NCI-H2171 treated with DMSO at 0.1 percent for 48 hours (cell line): ENCODE measurements around the gene INPP5B.
"Not testable (repeated sequence)": the region's sequence is repeated elsewhere in the genome, so short reads cannot be mapped to it uniquely, and the experiment has no call there.

ENCODE experiments used
- DNase-seq: peaks from one replicate; lab custom pipeline; 2025; lab: John Stamatoyannopoulos, UW

INPP5B gene

DNA sequence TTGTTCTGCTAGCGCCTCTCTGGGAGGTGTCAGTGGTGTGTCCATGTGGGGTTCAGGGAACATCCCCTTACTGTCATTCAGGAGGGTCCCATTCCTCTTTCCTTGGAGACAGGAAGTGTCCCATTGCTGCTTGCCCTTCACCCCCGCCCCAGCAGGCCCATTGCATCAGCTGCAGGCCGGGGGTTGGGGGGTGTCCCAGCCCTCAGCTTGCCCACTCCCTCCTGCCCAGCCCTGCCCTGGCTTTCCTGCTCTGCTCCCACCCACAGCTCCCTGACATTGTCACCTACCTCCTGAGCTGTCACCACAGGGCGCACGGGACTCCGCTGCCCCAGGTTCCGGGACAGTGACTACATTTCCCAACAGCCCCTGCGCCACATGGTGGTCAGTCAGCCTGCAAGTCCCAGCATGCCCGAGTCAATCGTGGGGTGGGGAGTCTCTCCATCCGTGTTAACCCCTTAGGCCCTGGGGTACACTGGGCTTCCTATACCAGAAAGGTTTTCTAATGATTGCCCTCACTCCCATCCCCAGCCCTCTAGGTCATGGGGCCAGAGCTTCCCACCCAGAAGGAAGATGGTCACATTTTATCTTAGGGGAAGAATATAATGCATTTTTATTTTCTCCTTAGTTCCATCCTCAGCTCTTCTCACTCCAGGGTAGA lies at the start of gene INPP5B:
INPP5B (minus strand) TSS at position 351 of the 658 bp plus-strand sequence. CDS start 745 bp downstream, outside the sequence.
- DNase-seq: no peak

DNA sequence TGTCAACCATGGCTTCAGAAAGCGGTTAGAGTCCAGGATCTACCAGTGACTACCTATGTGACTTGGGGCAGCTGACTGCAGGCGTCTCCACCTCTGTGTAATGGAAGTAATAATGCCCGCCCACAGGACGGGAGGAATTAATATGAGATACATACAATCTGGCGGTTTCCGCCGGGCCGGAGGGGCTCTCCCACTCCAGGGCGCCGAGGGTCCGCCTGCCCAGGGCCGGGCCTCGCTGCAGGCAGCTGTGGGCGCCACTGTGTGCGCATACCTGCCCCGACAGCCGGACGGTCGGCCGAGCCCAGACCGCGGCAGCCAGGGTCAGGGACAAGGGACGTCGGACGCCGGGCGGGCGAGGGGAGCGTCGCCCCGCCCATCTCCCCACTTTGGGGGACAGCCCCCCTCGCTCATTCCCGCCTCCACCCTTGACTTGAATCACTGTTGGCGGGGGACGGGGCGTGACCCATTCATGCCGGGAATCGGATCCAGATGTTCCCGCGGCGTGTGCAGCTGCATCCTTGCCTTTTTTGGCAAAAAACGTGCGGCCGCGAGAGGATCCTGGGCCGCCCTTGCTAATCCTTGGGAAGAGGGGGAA lies 49.0 kb upstream of the INPP5B start:
- DNase-seq: peak; percentile 69

DNA sequence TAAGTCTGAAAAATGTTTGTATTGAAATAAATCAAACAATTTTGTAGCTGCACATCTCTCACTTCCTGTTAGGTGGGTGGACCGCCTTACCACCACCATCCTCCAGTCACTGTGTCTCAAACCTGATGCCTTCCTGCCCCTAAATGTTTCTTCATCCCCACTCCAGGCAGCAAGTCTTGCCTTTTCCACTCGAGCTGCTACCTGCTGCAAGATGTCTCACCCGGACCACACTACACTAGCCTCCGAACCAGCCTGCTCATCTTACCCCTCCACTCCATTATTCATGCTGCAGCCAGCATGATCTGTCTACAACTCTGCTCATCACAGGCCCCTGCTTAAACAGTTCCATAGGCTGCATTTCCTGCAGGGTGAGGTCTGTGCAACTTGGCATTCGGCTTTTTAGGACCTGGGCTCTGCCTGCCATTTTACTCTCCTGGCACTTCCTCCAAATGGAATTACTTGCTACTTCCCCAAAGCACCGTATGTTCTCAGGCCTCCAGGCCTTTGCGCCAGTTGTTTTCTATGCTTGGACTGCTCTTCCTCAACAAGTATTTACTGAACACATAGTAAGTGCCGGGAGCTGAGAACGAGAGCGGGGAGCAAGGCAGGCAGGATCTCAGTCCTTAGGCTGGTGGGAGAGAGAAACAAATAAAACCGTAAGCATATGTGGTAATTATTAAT lies 48.2 kb upstream of the INPP5B start:
- no peak for DNase-seq

DNA sequence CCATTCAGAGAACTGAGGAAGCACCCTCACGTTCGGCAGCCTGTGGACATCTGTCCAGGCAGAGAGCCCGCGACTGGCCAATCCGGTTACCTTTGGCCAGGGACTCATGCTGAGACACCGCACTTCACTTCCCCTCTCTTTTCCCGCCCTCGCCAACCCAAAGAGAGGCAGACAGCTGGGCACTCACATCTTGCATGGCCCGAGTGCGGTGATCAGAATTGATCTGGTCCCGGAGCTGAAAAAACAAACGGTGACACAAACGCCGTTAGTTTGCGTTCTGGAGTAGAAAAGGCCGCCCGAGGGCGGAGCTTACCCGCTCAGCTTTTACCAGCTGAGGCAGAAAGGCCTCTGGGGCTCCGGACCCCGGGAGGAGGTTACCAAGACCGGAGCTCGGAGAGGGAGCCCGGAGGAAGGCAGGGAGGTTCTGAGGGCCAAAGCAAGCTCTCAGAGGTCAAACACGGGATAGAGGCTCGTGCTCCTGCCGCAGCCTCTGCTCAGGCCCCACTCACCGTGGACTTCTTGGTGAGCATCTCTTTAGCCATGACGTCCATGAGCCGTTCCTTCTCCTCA lies 42.6 kb upstream of the INPP5B start:
- DNase-seq: no peak

DNA sequence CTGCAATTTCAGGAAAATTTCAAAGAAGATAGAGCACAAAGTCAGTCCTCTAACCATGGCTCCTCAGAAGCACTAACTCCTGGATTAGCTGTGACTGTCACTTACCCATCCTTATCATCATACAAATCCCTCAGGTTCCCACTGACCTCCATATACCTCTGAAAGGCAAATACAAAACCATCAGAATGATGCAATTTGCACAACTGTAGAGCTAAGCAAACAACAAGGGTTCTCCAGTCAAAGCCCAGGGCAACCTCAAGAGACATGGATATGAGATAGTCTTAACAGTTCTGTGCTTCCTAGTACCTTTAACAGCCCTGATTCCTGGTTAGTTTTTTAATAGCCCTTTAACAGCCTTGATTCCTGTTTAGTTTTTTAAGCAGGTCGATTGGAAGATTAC lies 40.8 kb upstream of the INPP5B start:
- no peak for DNase-seq

DNA sequence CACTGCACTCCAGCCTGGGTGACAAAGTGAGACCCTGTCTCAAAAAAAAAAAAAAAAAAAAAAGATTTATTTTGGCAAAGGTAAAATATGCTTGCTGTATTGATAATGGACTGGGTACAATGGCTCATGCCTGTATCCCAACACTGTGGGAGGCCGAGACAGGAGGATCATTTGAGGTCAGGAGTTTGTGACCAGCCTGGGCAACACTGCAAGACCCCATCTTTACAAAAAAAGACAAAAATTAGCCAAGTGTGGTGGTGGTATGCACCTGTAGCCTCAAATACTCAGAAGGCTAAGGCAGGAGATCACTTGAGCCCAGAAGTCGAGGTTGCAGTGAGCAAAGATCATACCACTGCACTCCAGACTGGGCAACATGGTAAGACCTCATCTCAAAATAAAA lies 36.7 kb upstream of the INPP5B start:
- no peak for DNase-seq

DNA sequence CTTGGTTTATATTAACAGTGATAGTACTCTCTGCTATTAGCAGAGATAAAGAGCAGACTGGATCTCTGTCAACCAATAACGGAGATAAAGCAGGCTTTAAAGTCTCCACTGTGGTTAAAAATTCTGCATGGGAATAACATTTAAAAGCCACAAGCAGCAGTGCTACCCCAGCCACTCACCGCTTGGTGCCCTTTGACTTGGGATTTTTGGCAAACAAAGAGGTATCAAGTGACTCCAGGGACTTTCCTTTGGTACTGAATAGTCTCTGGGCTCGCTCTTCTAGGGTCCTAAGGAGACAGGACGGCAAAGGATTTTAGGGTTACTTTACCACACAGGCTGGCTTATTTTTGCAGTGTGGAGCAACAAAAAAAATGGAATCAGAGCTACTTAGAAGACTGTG lies 31.7 kb upstream of the INPP5B start:
- no peak for DNase-seq

DNA sequence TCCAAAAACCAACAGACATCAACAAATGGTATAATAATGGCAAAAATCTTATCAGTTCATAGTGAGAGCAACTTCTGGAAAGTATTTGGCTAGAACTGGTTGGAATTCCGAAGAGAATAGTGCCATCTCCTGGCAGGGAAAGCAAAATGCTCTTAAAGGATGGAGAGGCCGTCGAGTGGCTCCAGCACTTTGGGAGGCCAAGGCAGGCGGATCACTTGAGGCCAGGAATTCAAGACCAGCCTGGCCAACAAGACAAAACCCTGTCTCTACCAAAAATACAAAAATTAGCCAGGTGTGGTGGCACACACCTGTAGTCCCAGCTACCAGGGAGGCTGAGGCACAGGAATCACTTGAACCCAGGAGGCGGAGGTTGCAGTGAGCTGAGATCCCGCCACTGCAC lies 28.2 kb upstream of the INPP5B start:
- DNase-seq: peak; percentile 63

DNA sequence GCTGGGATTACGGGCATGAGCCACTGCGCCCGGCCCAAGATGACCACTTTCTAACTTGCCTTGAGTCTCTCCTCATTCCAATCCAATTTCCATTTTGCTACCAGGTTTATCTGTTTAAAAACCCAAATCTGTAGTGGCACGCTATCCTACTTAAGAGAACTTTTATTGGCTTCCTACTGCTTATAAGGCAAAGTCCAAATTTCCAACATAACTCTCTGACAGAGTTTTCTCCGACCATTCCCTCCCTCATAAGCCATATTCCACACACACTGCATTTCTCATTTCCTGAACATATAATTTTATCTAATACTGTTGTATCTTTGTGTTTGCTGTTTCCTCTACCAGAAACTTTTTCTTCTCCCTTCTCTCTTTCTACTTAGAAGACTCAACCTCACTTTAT lies 27.7 kb upstream of the INPP5B start:
- DNase-seq: no peak

DNA sequence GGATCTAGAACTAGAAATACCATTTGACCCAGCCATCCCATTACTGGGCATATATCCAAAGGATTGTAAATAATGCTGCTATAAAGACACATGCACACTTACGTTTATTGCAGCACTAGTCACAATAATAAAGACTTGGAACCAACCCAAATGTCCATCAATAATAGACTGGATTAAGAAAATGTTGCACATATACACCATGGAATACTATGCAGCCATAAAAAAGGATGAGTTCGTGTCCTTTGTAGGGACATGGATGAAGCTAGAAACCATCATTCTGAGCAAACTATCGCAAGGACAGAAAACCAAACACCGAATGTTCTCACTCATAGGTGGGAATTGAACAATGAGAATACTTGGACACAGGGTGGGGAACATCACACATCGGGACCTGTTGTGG lies 26.8 kb upstream of the INPP5B start:
- DNase-seq: not testable (repeated sequence)

DNA sequence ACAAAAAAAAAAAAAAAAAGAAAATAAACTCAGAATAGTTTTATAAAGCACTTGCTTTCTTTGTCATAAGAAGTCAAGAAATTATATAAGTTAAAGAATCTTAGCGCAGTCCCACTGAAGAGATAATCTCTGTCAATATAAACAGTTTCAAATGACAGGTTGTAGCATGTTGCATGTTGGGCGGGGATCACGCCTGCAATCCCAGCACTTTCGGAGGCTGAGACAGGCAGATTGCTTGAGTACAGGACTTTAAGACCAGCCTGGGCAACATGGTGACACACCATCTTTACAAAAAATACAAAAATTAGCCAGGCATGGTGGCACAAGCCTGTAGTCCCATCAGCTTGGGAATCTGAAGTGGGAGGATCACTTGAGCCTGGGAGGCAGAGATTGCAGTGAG lies 18.4 kb upstream of the INPP5B start:
- no peak for DNase-seq

DNA sequence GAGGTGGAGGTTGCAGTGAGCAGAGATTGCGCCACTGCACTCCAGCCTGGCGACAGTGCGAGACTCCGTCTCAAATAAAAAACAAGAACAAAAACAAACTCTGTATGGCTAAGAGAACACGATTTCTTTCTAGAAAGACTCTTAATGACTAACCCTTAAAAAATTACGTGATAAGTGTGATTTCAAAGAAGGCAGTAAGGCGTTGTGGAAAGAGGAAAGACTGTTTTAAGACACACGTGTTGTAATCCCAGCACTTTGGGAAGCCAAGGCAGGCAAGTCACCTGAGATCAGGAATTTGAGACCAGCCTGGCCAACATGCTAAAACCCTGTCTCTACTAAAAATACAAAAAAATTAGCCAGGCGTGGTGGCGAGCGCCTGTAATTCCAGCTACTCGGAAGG lies 17.3 kb upstream of the INPP5B start:
- not testable (repeated sequence) for DNase-seq

DNA sequence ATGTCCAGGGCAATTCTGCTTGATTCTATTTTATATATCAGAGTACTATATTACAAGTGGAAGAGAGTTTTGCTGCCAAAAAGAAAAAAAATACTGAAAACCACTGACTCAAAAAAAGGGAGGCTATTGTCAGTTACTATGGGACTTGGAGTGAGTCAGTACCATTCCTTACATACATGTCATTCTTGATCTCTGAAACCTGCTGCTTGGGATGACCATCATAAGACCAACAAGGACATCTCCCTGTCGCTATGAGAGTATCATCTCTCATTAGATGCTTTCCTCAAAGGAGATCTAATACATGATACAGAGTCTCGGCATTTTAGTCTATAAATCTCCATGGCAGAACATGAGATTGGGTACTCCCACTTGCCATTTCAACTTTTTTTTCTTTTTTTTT lies 11.8 kb upstream of the INPP5B start:
- DNase-seq: no peak

DNA sequence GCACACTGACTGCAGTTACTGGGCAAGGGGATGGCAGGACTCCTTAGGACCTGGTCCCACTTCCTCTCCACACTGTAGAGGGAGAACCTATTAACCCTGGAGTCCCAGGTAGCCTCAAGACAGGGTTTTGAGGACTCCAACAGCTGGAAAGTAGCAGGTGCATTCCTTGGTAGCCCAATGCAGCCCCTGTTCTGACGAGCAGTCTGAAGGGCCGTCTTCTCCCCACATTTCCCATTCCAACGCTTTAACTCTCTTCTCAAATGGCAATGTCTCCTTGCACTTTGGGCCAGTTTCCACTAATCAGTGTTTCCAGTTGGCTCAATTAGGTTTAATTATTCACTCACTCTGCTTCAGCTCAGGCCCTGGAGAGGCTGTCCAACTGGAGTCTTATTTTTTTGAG lies 8.8 kb upstream of the INPP5B start:
- no peak for DNase-seq

DNA sequence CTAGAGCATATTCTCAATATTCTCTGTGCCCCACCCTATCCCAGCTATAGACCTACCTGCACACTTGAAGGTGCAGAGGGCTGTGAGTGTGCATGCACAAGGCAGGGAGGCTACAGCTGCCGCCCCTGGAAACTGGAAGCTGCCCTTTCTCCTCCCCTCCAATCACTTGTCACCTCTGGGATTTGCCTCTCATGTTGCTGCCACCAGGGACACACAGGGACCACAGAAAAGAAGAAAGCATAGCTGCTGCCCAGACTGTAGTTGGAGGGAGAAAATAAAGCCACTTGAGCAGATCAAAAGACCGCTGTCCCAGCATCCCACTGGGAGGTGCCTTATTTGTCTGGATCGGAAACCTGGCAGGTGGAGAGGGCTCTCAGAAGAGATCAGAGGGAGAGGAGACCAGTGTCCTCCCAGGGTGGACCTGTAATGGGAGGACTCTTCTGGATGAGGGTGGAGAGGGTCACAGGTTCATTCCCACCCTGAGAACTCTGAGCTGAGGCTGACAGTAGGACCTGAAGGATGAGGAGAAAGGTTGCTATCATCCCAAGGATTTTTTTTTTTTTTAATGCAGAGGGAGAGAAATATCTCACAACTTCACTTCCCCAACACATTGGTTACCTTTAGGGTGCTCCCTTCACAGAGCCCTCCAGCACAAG lies 7.6 kb upstream of the INPP5B start:
- DNase-seq: peak; percentile 54

DNA sequence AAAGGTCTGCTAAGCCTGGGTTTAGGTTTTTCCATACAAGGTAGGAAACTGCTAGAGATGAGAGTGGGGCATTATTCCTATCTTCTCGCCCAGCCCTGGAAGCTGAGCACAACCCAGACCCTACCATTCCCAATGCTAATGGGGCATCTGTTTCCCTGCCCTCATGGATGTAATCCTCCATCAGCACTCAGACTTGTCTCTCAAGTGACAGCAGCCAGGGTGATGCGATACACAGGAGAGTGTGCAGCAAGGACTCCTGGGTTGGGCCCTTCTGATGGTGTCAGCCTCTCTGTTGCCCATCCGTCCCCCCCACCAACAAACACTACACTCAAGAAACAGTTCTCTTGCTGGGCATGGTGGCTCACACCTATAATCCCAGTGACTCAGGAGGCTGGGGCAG lies 5.9 kb upstream of the INPP5B start:
- no peak for DNase-seq

DNA sequence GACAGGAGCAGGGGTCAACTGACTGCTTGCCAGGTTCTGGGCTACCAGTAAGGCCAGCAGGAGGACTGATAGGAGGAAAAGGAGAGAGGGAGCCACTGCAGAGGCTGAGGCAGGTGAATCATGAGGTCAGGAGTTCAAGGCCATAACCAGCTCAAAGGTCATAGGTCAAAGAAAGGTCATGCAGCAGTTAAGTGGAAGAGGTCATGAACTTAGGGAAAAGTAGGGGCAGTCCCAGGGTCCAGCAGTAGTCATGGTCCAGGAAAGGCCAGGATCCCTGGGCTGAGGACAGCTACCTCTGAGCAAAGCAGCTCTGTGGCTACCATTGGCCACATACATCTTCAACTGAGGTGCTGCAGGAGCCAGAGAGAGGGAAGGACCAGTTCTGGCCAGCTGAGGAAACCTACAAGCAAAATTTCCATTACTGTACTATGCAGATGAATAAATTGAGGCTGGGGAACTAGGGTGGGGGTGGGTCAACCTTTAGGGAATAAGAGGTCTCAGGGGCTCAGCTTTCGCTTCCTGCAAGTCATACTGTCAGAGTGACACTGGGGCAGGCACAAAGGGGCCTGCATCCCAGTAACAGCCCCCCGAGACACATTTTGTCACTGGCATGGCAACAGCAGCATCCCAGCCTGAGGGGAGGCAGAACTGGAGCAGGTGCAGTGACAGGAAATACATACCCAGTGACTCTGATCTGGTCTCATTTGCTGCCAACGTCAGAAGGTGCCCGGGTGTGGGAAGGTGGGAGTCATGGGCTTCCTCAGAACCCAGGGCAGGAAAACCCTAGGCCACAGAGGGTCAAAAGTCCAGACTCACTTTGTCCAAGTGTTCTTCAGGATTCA lies 5.2 kb upstream of the INPP5B start:
- no peak for DNase-seq

DNA sequence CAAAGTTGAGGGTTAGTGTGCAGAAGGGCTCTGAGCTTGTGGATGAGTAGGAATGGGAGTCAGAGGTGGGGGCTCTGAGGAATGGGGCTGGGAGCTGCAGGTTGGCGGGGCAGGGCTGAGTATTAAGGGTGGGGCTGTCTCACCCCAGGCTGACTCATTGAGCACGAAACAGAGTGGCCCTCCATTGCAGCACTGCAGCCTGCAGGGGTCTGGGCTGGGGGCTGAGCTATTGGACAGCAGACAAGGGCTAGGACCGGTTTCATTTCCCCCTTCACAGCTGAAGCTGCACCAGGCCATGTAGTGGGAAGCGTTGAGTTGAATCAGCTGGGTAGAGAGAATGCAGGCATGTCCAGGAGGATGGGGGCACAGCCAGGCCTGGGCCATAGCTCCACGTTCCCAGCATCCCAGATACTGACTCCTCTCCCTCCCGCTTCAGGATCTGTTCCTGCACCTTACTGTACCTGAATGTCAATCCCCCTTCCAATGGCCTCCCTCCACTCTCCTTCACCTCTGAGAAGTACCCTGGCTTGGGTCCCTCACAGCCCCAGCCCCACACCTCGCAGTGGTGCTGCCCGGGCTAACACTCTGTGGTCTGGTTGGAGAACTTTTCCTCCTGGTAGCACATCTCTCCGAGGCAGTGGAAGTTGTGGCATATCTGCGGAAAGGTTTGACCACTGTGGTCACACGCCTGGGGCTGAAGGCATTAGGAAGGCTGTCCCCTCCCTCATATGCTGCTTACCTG lies 4.4 kb upstream of the INPP5B start:
- DNase-seq: no peak

DNA sequence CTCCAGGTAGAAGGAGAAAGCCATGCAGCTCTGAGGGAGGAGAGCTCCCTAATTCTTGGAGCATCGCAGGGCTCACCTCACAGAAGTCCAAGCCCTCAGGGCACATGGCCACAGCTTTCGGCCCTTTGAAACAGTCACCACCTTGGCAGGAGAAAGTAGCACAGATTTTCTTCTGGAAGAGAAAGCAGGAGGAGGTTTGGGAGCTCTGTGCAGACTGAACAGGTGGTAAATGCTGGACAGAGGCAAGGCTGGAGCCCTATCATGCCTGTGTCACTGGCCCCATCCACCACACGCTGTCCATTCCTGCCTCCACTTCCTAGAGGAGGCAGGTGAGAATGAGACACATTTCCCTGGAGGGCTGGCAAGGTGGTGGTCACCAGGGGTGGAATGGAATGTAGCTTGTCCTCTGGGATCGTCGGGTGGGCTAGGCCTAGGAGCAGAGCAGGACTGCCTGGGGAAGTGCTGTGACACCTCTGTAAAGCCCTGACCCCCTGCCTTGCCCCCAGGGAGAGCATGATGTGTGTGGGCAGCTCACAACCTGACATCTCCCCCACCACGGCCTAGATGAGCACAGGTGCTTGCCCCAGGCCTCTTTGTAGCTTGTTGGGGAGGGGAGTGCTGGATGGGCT lies 2.8 kb upstream of the INPP5B start:
- no peak for DNase-seq

DNA sequence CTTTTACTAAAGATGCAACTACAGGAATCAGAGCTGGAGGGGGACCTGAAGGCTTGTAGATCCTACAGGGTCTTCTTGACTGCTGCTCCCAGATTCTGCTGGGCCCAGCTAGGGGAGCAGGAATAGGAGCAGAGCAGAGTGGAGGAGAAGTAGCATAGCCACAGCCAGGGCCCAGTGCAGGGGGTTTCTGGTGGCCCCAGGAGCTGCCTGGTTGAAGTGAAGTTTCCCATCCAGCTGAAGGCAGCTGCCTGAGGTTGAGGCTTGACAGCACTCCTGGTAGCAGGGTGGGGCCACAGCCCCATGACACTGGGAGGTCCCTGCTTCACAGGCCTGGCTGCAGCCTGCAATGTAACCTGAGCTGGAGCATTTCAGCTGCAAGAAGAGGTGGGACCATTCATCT lies 2.0 kb upstream of the INPP5B start:
- no peak for DNase-seq

DNA sequence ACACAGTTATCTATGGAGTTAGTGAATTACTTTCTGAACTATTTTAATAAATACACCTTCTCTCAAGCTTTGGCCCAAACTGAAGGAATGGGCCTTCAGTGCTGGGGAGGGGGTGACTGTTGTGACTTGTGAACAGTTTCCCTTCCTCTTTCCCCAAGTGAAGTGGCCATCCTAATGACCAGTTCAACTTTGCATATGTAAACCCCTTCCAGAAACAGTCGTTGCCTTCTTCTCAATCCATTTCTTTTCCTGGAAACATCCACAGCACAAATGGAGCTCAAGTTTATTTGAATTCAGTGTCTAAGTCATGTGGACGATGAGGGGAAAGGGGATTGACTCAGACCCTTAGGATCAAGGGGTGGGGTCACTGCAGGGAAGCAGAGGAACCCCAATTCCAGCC lies 1.3 kb upstream of the INPP5B start:
- no peak for DNase-seq
